ENCODE results near the gene RBBP5. TPM values are rescaled to one million over a fixed set of nuclear protein-coding genes. Genes with fewer than 3 reads are reported as not detected.

Gene RBBP5
- total RNA-seq, 1 donor from 2014 or later: 19.2 TPM

- Mint-ChIP-seq H3K4me3 (ENCODE audit: low read depth) (no peak overlapping the region), H3K9me3 (no peaks in the 10 kb centered on the region), H3K27ac (no peak overlapping the region), H3K4me1 (ENCODE audit: low read depth) (no peaks in the 10 kb centered on the region), H3K36me3 (ENCODE audit: low read depth) (peaks cover 52% of the 10 kb centered on the region), H3K27me3 (ENCODE audit: low read depth) (no peaks in the 10 kb centered on the region)
- DNase-seq (ENCODE audit: low spot score): no peak
- intact Hi-C loops (cut with micrococcal nuclease): no loop called here
Measured at GRCh38 chr1:205147191-205147835, 25.5 kb upstream of the RBBP5 start.

GRCh38 chr1:205144751-205145150 is 23.0 kb upstream of the RBBP5 start:
- H3K9me3 Mint-ChIP-seq: no peaks in the 10 kb centered on the region

GRCh38 chr1:205144046-205144720 is 22.4 kb upstream of the RBBP5 start:
- intact Hi-C loops (cut with micrococcal nuclease): loop anchor here (5.0 kb wide), 1 partner anchor 113 kb away; no protein-coding TSS in a partner anchor
- Mint-ChIP-seq H3K36me3 (ENCODE audit: low read depth) (peaks cover 38% of the 10 kb centered on the region), H3K4me3 (ENCODE audit: low read depth) (no peak overlapping the region)

More at GRCh38 chr1:205144751-205145150, 23.0 kb upstream of the RBBP5 start:
- Mint-ChIP-seq H3K4me3 (ENCODE audit: low read depth) (no peak overlapping the region), H3K27ac (no peak overlapping the region), H3K4me1 (ENCODE audit: low read depth) (peaks cover 6% of the 10 kb centered on the region), H3K27me3 (ENCODE audit: low read depth) (no peaks in the 10 kb centered on the region), H3K36me3 (ENCODE audit: low read depth) (peaks cover 42% of the 10 kb centered on the region)
- intact Hi-C loops (cut with micrococcal nuclease): loop anchor here (5.0 kb wide), 1 partner anchor 113 kb away; no protein-coding TSS in a partner anchor
- no peak for DNase-seq (ENCODE audit: low spot score)

GRCh38 chr1:205142102-205142469 is 20.3 kb upstream of the RBBP5 start:
- H3K9me3 Mint-ChIP-seq: no peaks in the 10 kb centered on the region
- peaks cover 21% of the 10 kb centered on the region for H3K36me3 Mint-ChIP-seq (ENCODE audit: low read depth)
- peaks cover 6% of the 10 kb centered on the region for H3K4me1 Mint-ChIP-seq (ENCODE audit: low read depth)
- intact Hi-C loops (cut with micrococcal nuclease): loop anchor here (5.0 kb wide), 1 partner anchor 115 kb away; no protein-coding TSS in a partner anchor
- no peak for DNase-seq (ENCODE audit: low spot score)
- H3K4me3 Mint-ChIP-seq (ENCODE audit: low read depth): no peak overlapping the region
- H3K27me3 Mint-ChIP-seq (ENCODE audit: low read depth): no peaks in the 10 kb centered on the region
- no peak overlapping the region for H3K27ac Mint-ChIP-seq

More at GRCh38 chr1:205144046-205144720, 22.4 kb upstream of the RBBP5 start:
- Mint-ChIP-seq H3K4me1 (ENCODE audit: low read depth) (peaks cover 6% of the 10 kb centered on the region), H3K27me3 (ENCODE audit: low read depth) (no peaks in the 10 kb centered on the region), H3K9me3 (no peaks in the 10 kb centered on the region), H3K27ac (no peak overlapping the region)
- no peak for DNase-seq (ENCODE audit: low spot score)

- H3K4me3 Mint-ChIP-seq (ENCODE audit: low read depth): no peak overlapping the region
- peaks cover 6% of the 10 kb centered on the region for H3K4me1 Mint-ChIP-seq (ENCODE audit: low read depth)
- no peak overlapping the region for H3K27ac Mint-ChIP-seq
- intact Hi-C loops (cut with micrococcal nuclease): loop anchor here (1.0 to 5.0 kb wide), 3 partner anchors 19 to 153 kb away; no protein-coding TSS in a partner anchor
- H3K27me3 Mint-ChIP-seq (ENCODE audit: low read depth): no peaks in the 10 kb centered on the region
- H3K9me3 Mint-ChIP-seq: no peaks in the 10 kb centered on the region
- peaks cover 17% of the 10 kb centered on the region for H3K36me3 Mint-ChIP-seq (ENCODE audit: low read depth)
- DNase-seq (ENCODE audit: low spot score): peak; percentile 64
Measured at GRCh38 chr1:205141236-205142101, 19.7 kb upstream of the RBBP5 start.

GRCh38 chr1:205140113-205140512 is 18.3 kb upstream of the RBBP5 start:
- DNase-seq (ENCODE audit: low spot score): no peak
- H3K4me1 Mint-ChIP-seq (ENCODE audit: low read depth): peaks cover 6% of the 10 kb centered on the region
- intact Hi-C loops (cut with micrococcal nuclease): loop anchor here (2.0 to 5.0 kb wide), 2 partner anchors 117 to 151 kb away; no protein-coding TSS in a partner anchor
- no peaks in the 10 kb centered on the region for H3K9me3 Mint-ChIP-seq
- no peak overlapping the region for H3K27ac Mint-ChIP-seq
- H3K27me3 Mint-ChIP-seq (ENCODE audit: low read depth): no peaks in the 10 kb centered on the region
- H3K4me3 Mint-ChIP-seq (ENCODE audit: low read depth): no peak overlapping the region
- peaks cover 11% of the 10 kb centered on the region for H3K36me3 Mint-ChIP-seq (ENCODE audit: low read depth)

- H3K4me1 Mint-ChIP-seq (ENCODE audit: low read depth): peaks cover 6% of the 10 kb centered on the region
- H3K27ac Mint-ChIP-seq: no peak overlapping the region
- no peak for DNase-seq (ENCODE audit: low spot score)
- no peaks in the 10 kb centered on the region for H3K27me3 Mint-ChIP-seq (ENCODE audit: low read depth)
- intact Hi-C loops (cut with micrococcal nuclease): no loop called here
- no peak overlapping the region for H3K4me3 Mint-ChIP-seq (ENCODE audit: low read depth)
- H3K36me3 Mint-ChIP-seq (ENCODE audit: low read depth): peaks cover 3% of the 10 kb centered on the region
- no peaks in the 10 kb centered on the region for H3K9me3 Mint-ChIP-seq
Measured at GRCh38 chr1:205137901-205138300, 16.1 kb upstream of the RBBP5 start.

- no peak for DNase-seq (ENCODE audit: low spot score)
- Mint-ChIP-seq H3K36me3 (ENCODE audit: low read depth) (no peaks in the 10 kb centered on the region), H3K9me3 (no peaks in the 10 kb centered on the region), H3K4me3 (ENCODE audit: low read depth) (no peak overlapping the region), H3K27me3 (ENCODE audit: low read depth) (no peaks in the 10 kb centered on the region), H3K4me1 (ENCODE audit: low read depth) (no peaks in the 10 kb centered on the region), H3K27ac (no peak overlapping the region)
- intact Hi-C loops (cut with micrococcal nuclease): no loop called here
Measured at GRCh38 chr1:205133287-205133686, 11.5 kb upstream of the RBBP5 start.

GRCh38 chr1:205129447-205130029 is 7.8 kb upstream of the RBBP5 start:
- H3K27me3 Mint-ChIP-seq (ENCODE audit: low read depth): no peaks in the 10 kb centered on the region
- no peaks in the 10 kb centered on the region for H3K36me3 Mint-ChIP-seq (ENCODE audit: low read depth)
- peaks cover 3% of the 10 kb centered on the region for H3K4me1 Mint-ChIP-seq (ENCODE audit: low read depth)
- no peak overlapping the region for H3K27ac Mint-ChIP-seq
- intact Hi-C loops (cut with micrococcal nuclease): no loop called here
- no peak for DNase-seq (ENCODE audit: low spot score)
- H3K9me3 Mint-ChIP-seq: no peaks in the 10 kb centered on the region
- H3K4me3 Mint-ChIP-seq (ENCODE audit: low read depth): no peak overlapping the region

GRCh38 chr1:205128050-205128449 is 6.3 kb upstream of the RBBP5 start:
- no peak overlapping the region for H3K27ac Mint-ChIP-seq

GRCh38 chr1:205127646-205128045 is 5.9 kb upstream of the RBBP5 start:
- Mint-ChIP-seq H3K27me3 (ENCODE audit: low read depth) (no peaks in the 10 kb centered on the region), H3K36me3 (ENCODE audit: low read depth) (no peaks in the 10 kb centered on the region), H3K27ac (no peak overlapping the region), H3K9me3 (no peaks in the 10 kb centered on the region), H3K4me1 (ENCODE audit: low read depth) (peaks cover 7% of the 10 kb centered on the region), H3K4me3 (ENCODE audit: low read depth) (no peak overlapping the region)
- intact Hi-C loops (cut with micrococcal nuclease): no loop called here
- DNase-seq (ENCODE audit: low spot score): no peak

More at GRCh38 chr1:205128050-205128449, 6.3 kb upstream of the RBBP5 start:
- H3K4me3 Mint-ChIP-seq (ENCODE audit: low read depth): no peak overlapping the region
- H3K36me3 Mint-ChIP-seq (ENCODE audit: low read depth): no peaks in the 10 kb centered on the region
- DNase-seq (ENCODE audit: low spot score): no peak
- no peaks in the 10 kb centered on the region for H3K9me3 Mint-ChIP-seq
- no peaks in the 10 kb centered on the region for H3K27me3 Mint-ChIP-seq (ENCODE audit: low read depth)
- intact Hi-C loops (cut with micrococcal nuclease): no loop called here
- H3K4me1 Mint-ChIP-seq (ENCODE audit: low read depth): peaks cover 3% of the 10 kb centered on the region

GRCh38 chr1:205124726-205125125 is 2.9 kb upstream of the RBBP5 start:
- Mint-ChIP-seq H3K4me1 (ENCODE audit: low read depth) (peaks cover 26% of the 10 kb centered on the region), H3K27ac (no peak overlapping the region), H3K36me3 (ENCODE audit: low read depth) (peaks cover 11% of the 10 kb centered on the region), H3K4me3 (ENCODE audit: low read depth) (no peak overlapping the region), H3K9me3 (no peaks in the 10 kb centered on the region), H3K27me3 (ENCODE audit: low read depth) (no peaks in the 10 kb centered on the region)
- no peak for DNase-seq (ENCODE audit: low spot score)
- intact Hi-C loops (cut with micrococcal nuclease): no loop called here

All from activated T-helper 2 cell treated with anti-CD3 and anti-CD28 coated beads, Interferon-gamma antibody, Interleukin-2, Interleukin-4, amounts not matched to agents 10 μg/mL and 5 μg/mL and 100 μg/mL, durations not matched to agents 14 hours and 24 hours and 36 hours (primary cell).